ENCODE data around the gene ZDHHC12. TPM values are rescaled to one million over a fixed set of nuclear protein-coding genes. Genes with fewer than 3 reads are reported as not detected.

The ZDHHC12 gene
- total and polyA plus RNA-seq, 10 of the 15 experiments (the other 5 are each of a cell fraction or from before 2014, with no cell fraction given): 0.95 to 146 (median 49.9) TPM

DNA sequence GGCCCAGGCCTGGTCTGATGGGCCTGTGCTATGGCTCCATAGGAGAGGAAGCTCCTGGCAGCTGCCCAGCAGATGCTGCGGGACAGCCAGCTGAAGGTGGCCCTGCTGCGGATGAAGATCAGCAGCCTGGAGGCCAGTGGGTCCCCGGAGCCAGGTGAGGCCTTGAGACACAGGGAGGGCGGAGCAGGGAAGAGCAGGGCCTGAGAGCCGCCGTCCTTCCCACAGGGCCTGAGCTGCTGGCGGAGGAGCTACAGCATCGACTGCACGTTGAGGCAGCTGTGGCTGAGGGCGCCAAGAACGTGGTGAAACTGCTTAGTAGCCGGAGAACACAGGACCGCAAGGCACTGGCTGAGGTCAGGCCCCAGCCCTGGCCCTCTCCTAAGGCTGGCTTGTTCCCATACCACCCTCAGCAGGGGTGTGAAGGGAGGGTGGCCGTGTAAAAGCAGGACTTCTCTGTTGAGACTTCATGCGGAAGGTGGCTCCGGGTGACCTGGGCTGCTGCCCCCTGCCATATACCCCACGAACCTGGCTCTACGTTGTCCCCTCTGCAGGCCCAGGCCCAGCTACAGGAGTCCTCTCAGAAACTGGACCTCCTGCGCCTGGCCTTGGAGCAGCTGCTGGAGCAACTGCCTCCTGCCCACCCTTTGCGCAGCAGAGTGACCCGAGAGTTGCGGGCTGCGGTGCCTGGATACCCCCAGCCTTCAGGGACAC lies 17.1 kb downstream of the ZDHHC12 start:
- DNase-seq (ENCODE audit: low read depth, low spot score): no peak
- no TSS peak for BruUV-seq (replicated peaks)
- H3K9ac ChIP-seq (ENCODE audit: control insufficient read depth, insufficient read depth, low read length): no peak overlapping the region
- no peak overlapping the region for H3K27ac ChIP-seq (ENCODE audit: control insufficient read depth, insufficient read depth)
- no peak overlapping the region for H2AFZ ChIP-seq (ENCODE audit: control insufficient read depth, low read depth, low read length)
- no peaks in the 10 kb centered on the region for H3K9me3 ChIP-seq (replicated peaks; ENCODE audit: control insufficient read depth, insufficient read depth, low read length)
- no peaks in the 10 kb centered on the region for H3K79me2 ChIP-seq (ENCODE audit: control insufficient read depth, insufficient read depth, low read length)
- intact Hi-C loops (cut with micrococcal nuclease; ENCODE audit: unreplicated experiment): no loop called here
- ChIA-PET RAD21 (ENCODE audit: unreplicated experiment) (no interaction called here), CTCF (interaction anchor here (0.7 to 1.3 kb wide), 3 partner anchors 69 to 474 kb away, joined by 3 to 4 read pairs (median 3); no protein-coding TSS in a partner anchor), SMC1A (ENCODE audit: uncharacterized antibody, unreplicated experiment) (no interaction called here), POLR2A (interaction anchor here (0.5 to 1.8 kb wide), 5 partner anchors 11 to 221 kb away, joined by 3 to 7 read pairs (median 4); no protein-coding TSS in a partner anchor)
- no peak for ATAC-seq
- in situ Hi-C loops (cut with MboI): no loop called here
- no peaks in the 10 kb centered on the region for H3K36me3 ChIP-seq (ENCODE audit: control insufficient read depth in 2 of 2, insufficient read depth in 2 of 2, low read length in 1 of 2)
- H3K4me1 ChIP-seq (ENCODE audit: control insufficient read depth, insufficient read depth, low read length): no peaks in the 10 kb centered on the region
- no peak overlapping the region for H3K4me2 ChIP-seq (ENCODE audit: control insufficient read depth, insufficient read depth)
- H4K20me1 ChIP-seq (ENCODE audit: control insufficient read depth, insufficient read depth): no peaks in the 10 kb centered on the region
- 80% methylated on average over 23 of the region's 23 CpGs for WGBS (ENCODE audit: insufficient coverage, insufficient replicate concordance, low lambda C conversion rate, missing lambda C conversion rate)
- H3K27me3 ChIP-seq (replicated peaks in 1 of 2; ENCODE audit: control insufficient read depth in 2 of 2, insufficient read depth in 2 of 2, low read length in 1 of 2): no peaks in the 10 kb centered on the region
- no peak overlapping the region for H3K4me3 ChIP-seq
- no peak for FAIRE-seq
- TF ChIP-seq SIX5 (IDR thresholded peaks at IDR 0.05; ENCODE audit: low read depth, low read length, severe bottlenecking) (no peak), REST (IDR thresholded peaks at IDR 0.05; ENCODE audit: low read depth, low read length) (no peak), NRF1 (conservative IDR thresholded peaks at IDR 0.05; ENCODE audit: low read depth, low read length) (no peak), CHD2 (IDR thresholded peaks at IDR 0.05; ENCODE audit: borderline replicate concordance, low read depth, low read length) (no peak), IRF4 (IDR thresholded peaks at IDR 0.05; ENCODE audit: low read depth, low read length) (no peak), YY1 (IDR thresholded peaks at IDR 0.05; ENCODE audit: low read depth, low read length) (no peak), E2F4 (IDR thresholded peaks at IDR 0.05; ENCODE audit: low read depth, low read length) (no peak), TCF3 (IDR thresholded peaks at IDR 0.05; ENCODE audit: borderline replicate concordance, insufficient read depth, low read depth, low read length) (no peak)
- TF ChIP-seq, protein P1, sequence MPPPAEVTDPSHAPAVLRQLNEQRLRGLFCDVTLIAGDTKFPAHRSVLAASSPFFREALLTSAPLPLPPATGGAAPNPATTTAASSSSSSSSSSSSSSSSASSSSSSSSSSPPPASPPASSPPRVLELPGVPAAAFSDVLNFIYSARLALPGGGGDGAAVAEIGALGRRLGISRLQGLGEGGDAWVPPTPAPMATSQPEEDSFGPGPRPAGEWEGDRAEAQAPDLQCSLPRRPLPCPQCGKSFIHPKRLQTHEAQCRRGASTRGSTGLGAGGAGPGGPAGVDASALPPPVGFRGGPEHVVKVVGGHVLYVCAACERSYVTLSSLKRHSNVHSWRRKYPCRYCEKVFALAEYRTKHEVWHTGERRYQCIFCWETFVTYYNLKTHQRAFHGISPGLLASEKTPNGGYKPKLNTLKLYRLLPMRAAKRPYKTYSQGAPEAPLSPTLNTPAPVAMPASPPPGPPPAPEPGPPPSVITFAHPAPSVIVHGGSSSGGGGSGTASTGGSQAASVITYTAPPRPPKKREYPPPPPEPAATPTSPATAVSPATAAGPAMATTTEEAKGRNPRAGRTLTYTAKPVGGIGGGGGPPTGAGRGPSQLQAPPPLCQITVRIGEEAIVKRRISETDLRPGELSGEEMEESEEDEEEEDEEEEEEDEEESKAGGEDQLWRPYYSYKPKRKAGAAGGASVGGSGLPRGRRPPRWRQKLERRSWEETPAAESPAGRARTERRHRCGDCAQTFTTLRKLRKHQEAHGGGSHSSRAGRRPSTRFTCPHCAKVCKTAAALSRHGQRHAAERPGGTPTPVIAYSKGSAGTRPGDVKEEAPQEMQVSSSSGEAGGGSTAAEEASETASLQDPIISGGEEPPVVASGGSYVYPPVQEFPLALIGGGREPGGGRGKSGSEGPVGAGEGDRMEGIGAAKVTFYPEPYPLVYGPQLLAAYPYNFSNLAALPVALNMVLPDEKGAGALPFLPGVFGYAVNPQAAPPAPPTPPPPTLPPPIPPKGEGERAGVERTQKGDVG (CRISPR knock-in tag; IDR thresholded peaks at IDR 0.05): no peak
- TF ChIP-seq, protein P2, sequence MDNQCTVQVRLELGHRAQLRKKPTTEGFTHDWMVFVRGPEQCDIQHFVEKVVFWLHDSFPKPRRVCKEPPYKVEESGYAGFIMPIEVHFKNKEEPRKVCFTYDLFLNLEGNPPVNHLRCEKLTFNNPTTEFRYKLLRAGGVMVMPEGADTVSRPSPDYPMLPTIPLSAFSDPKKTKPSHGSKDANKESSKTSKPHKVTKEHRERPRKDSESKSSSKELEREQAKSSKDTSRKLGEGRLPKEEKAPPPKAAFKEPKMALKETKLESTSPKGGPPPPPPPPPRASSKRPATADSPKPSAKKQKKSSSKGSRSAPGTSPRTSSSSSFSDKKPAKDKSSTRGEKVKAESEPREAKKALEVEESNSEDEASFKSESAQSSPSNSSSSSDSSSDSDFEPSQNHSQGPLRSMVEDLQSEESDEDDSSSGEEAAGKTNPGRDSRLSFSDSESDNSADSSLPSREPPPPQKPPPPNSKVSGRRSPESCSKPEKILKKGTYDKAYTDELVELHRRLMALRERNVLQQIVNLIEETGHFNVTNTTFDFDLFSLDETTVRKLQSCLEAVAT (IDR thresholded peaks at IDR 0.05): no peak
- TF ChIP-seq, protein P3, sequence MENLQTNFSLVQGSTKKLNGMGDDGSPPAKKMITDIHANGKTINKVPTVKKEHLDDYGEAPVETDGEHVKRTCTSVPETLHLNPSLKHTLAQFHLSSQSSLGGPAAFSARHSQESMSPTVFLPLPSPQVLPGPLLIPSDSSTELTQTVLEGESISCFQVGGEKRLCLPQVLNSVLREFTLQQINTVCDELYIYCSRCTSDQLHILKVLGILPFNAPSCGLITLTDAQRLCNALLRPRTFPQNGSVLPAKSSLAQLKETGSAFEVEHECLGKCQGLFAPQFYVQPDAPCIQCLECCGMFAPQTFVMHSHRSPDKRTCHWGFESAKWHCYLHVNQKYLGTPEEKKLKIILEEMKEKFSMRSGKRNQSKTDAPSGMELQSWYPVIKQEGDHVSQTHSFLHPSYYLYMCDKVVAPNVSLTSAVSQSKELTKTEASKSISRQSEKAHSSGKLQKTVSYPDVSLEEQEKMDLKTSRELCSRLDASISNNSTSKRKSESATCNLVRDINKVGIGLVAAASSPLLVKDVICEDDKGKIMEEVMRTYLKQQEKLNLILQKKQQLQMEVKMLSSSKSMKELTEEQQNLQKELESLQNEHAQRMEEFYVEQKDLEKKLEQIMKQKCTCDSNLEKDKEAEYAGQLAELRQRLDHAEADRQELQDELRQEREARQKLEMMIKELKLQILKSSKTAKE (IDR thresholded peaks at IDR 0.05; ENCODE audit: low read depth, poor library complexity, severe bottlenecking): no peak
